Fibroblast of lung (primary cell): ENCODE data around the gene WDR27.

Experiments used
- EZH2 ChIP-seq: IDR thresholded peaks from 2 replicates; pipeline ENCODE4 v1.5.1; 2012; ENCODE audit warnings: low read length, control low read depth, mild to moderate bottlenecking; ENCODE audit errors: missing control alignments
- TF ChIP-seq, protein P1 (sequence below), 2 donors: IDR thresholded peaks in 1 of 2; conservative IDR thresholded peaks in 1 of 2; 1 replicate in 1 of 2; 2 replicates in 1 of 2; pipeline ENCODE4 v1.5.1; 2011 to 2012; ENCODE audit warnings: low read length in 2 of 2, control low read depth in 1 of 2, inconsistent platforms in 1 of 2, low read depth in 1 of 2, mild to moderate bottlenecking in 1 of 2

DNA sequence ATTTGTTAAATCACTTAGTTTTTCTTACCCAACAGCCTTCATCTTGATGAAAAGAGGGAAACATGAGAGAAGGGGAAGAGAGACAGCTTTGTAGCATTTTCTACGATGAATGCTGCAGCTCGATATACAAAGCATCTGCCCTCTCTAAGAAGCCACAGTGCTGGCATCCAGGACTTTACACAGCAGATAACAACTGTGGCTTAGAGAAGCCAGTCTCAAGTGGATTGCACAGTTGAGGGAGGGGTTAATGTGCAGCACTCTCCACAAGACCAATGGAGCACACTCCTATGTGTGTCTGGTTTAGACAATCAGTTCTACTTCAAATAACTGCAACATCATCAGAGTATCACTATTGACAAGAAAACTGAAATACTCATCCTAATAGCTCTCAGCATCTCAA is 5.9 kb upstream of the WDR27 start:
- TF ChIP-seq, protein P1, sequence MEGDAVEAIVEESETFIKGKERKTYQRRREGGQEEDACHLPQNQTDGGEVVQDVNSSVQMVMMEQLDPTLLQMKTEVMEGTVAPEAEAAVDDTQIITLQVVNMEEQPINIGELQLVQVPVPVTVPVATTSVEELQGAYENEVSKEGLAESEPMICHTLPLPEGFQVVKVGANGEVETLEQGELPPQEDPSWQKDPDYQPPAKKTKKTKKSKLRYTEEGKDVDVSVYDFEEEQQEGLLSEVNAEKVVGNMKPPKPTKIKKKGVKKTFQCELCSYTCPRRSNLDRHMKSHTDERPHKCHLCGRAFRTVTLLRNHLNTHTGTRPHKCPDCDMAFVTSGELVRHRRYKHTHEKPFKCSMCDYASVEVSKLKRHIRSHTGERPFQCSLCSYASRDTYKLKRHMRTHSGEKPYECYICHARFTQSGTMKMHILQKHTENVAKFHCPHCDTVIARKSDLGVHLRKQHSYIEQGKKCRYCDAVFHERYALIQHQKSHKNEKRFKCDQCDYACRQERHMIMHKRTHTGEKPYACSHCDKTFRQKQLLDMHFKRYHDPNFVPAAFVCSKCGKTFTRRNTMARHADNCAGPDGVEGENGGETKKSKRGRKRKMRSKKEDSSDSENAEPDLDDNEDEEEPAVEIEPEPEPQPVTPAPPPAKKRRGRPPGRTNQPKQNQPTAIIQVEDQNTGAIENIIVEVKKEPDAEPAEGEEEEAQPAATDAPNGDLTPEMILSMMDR (conservative IDR thresholded peaks at IDR 0.05 in 1 of 2, IDR thresholded peaks at IDR 0.05 in 1 of 2; ENCODE audit: low read depth in 1 of 2, low read length in 2 of 2), result no peak
- TF ChIP-seq EZH2, result no peak
